OCI-LY3 (cell line): ENCODE data around the gene DDX1.

ENCODE experiments used
- H2AFZ ChIP-seq: fragments of 200-600, 300-600 bp; shearing (Covaris generic); 2 replicates; pipeline ENCODE4 v1.6.0; 2014; ENCODE audit warnings: antibody characterized with exemption, low read depth, low read length
- H3K27ac ChIP-seq: fragments of 200-600, 300-600 bp; sonication (generic); 2 replicates; pipeline ENCODE4 v1.5.1; 2014; ENCODE audit warnings: mild to moderate bottlenecking, low read length, moderate library complexity, mixed read lengths
- H3K27me3 ChIP-seq: fragments of 200-600, 300-600 bp; sonication (generic); 2 replicates; pipeline ENCODE4 v1.6.1; 2014; ENCODE audit warnings: low read depth, low read length, mixed read lengths
- H3K36me3 ChIP-seq: fragments of 200-600, 300-600 bp; sonication (generic); replicated peaks from 2 replicates; pipeline ENCODE3; 2014; ENCODE audit warnings: low read depth, low read length, mixed read lengths
- H3K4me1 ChIP-seq: fragments of 300-600, 200-600 bp; sonication (generic); 2 replicates; pipeline ENCODE4 v1.6.1; 2014; ENCODE audit warnings: low read length, mixed read lengths
- H3K4me2 ChIP-seq: fragments of 200-600, 300-600 bp; sonication (generic); 2 replicates; pipeline ENCODE4 v1.6.1; 2014; ENCODE audit warnings: low read length, mixed read lengths
- H3K4me3 ChIP-seq: fragments of 300-600, 200-600 bp; sonication (generic); 2 replicates; pipeline ENCODE4 v1.5.1; 2014; ENCODE audit warnings: antibody characterized with exemption, mild to moderate bottlenecking, low read length, moderate library complexity
- H3K79me2 ChIP-seq: fragments of 300-600, 200-600 bp; shearing (Covaris generic); 2 replicates; pipeline ENCODE4 v1.6.1; 2014; ENCODE audit warnings: mild to moderate bottlenecking, low read length, mixed read lengths
- H3K9ac ChIP-seq: fragments of 300-600, 200-600 bp; shearing (Covaris generic); 2 replicates; pipeline ENCODE4 v1.6.0; 2014; ENCODE audit warnings: mild to moderate bottlenecking, low read length, moderate library complexity
- H3K9me3 ChIP-seq: fragments of 200-600, 300-600 bp; shearing (Covaris generic); 2 replicates; pipeline ENCODE4 v1.6.1; 2014; ENCODE audit warnings: low read length, mixed read lengths; ENCODE audit not compliant: insufficient read depth
- H4K20me1 ChIP-seq: fragments of 200-600, 300-600 bp; sonication (generic); 2 replicates; pipeline ENCODE4 v1.6.1; 2016; ENCODE audit warnings: low read length, mixed read lengths; ENCODE audit not compliant: insufficient read depth
- EZH2phosphoT487 ChIP-seq: fragments of 200-600 bp; shearing (Covaris generic); IDR thresholded peaks from 2 replicates; pipeline ENCODE4 v1.6.1; 2018; ENCODE audit warnings: antibody characterized with exemption, mixed run types, low read depth
- TF ChIP-seq, protein P1 (sequence below): fragments of 200-600, 300-600 bp; sonication (generic); IDR thresholded peaks from 2 replicates; pipeline ENCODE4 v1.5.1; 2014; ENCODE audit warnings: antibody characterized with exemption, low read length, low read depth

DDX1 gene

GRCh38 chr2:15546297-15547098 is 45.2 kb upstream of the DDX1 start:
- no peak overlapping the region for H3K4me3 ChIP-seq
- TF ChIP-seq, protein P1, sequence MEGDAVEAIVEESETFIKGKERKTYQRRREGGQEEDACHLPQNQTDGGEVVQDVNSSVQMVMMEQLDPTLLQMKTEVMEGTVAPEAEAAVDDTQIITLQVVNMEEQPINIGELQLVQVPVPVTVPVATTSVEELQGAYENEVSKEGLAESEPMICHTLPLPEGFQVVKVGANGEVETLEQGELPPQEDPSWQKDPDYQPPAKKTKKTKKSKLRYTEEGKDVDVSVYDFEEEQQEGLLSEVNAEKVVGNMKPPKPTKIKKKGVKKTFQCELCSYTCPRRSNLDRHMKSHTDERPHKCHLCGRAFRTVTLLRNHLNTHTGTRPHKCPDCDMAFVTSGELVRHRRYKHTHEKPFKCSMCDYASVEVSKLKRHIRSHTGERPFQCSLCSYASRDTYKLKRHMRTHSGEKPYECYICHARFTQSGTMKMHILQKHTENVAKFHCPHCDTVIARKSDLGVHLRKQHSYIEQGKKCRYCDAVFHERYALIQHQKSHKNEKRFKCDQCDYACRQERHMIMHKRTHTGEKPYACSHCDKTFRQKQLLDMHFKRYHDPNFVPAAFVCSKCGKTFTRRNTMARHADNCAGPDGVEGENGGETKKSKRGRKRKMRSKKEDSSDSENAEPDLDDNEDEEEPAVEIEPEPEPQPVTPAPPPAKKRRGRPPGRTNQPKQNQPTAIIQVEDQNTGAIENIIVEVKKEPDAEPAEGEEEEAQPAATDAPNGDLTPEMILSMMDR: peak; percentile 35
- no peak for TF ChIP-seq EZH2phosphoT487
- H3K9me3 ChIP-seq: no peaks in the 10 kb centered on the region
- no peaks in the 10 kb centered on the region for H4K20me1 ChIP-seq
- no peak overlapping the region for H3K27ac ChIP-seq
- H3K4me2 ChIP-seq: no peak overlapping the region
- no peak overlapping the region for H3K9ac ChIP-seq
- no peak overlapping the region for H2AFZ ChIP-seq
- no peaks in the 10 kb centered on the region for H3K27me3 ChIP-seq
- peaks cover 11% of the 10 kb centered on the region for H3K36me3 ChIP-seq
- H3K4me1 ChIP-seq: no peaks in the 10 kb centered on the region
- H3K79me2 ChIP-seq: no peaks in the 10 kb centered on the region

DNA sequence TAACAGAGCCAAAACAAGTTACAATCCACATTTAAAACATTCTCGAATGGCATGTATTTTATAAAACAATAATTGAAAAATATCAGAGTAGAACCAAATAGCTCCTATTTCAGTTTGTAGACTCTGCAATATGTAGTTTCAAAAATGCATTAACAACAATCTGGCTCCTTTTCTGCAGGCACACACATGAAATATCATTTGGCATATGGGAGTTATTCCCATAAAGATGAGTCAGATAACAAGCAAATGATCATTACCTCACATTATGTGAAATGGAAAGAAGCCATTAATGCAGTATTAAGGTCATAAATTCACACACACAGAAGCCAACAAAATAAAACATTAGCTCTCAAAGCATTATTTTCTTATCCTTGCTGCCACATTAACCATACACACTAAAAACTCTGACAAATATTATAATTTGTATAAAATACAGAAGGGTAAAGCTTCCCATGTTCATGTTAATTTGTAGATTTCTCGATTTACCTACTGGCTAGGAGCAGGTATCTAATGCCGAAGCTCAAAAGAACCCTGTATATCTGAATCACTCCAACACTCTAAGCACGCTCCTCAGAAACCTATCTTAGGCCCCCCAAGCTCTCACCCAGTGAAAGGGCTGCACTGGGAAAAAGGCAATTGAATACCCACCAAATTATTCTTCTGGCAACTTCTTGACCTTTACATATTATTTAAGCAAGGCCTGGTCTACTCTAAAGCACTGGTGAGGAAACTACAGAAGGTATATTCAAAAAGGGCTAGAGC is 44.4 kb upstream of the DDX1 start:
- Histone ChIP-seq H2AFZ (no peak overlapping the region), H3K4me2 (no peak overlapping the region), H3K9me3 (no peaks in the 10 kb centered on the region), H4K20me1 (no peaks in the 10 kb centered on the region), H3K4me1 (no peaks in the 10 kb centered on the region), H3K4me3 (no peak overlapping the region), H3K36me3 (peaks cover 13% of the 10 kb centered on the region), H3K79me2 (no peaks in the 10 kb centered on the region), H3K27me3 (no peaks in the 10 kb centered on the region), H3K9ac (no peak overlapping the region), H3K27ac (no peak overlapping the region)
- no peak for TF ChIP-seq EZH2phosphoT487
- TF ChIP-seq, protein P1: no peak

DNA sequence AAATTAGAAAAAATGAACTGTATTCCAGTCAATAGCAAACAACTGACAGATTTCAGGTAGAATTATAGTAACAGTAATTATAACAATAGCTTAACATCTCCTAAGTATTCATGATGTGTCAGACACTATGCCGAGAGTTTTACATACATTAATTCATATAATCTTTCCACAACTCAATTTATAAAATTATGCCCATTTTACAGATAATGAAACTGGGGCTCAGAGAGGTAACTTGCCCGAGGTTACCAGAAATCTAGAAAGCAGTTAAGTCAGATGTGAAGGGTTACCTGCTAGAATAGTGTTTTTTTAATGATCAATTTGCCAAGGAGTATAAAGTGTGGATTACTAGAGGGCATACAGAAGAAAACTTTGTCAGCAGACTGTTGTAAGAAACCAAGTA is 42.7 kb upstream of the DDX1 start:
- Histone ChIP-seq H3K79me2 (no peaks in the 10 kb centered on the region), H3K27ac (no peak overlapping the region), H2AFZ (no peak overlapping the region), H3K36me3 (peaks cover 8% of the 10 kb centered on the region), H3K27me3 (no peaks in the 10 kb centered on the region), H3K4me1 (no peaks in the 10 kb centered on the region), H4K20me1 (no peaks in the 10 kb centered on the region), H3K9ac (no peak overlapping the region), H3K4me3 (no peak overlapping the region), H3K4me2 (no peak overlapping the region), H3K9me3 (no peaks in the 10 kb centered on the region)
- TF ChIP-seq EZH2phosphoT487: no peak
- TF ChIP-seq, protein P1: no peak

- H2AFZ ChIP-seq: no peak overlapping the region
- H3K9ac ChIP-seq: no peak overlapping the region
- H4K20me1 ChIP-seq: no peaks in the 10 kb centered on the region
- H3K4me2 ChIP-seq: no peak overlapping the region
- H3K4me1 ChIP-seq: peaks cover 10% of the 10 kb centered on the region
- H3K4me3 ChIP-seq: no peak overlapping the region
- no peaks in the 10 kb centered on the region for H3K27me3 ChIP-seq
- H3K79me2 ChIP-seq: peaks cover 15% of the 10 kb centered on the region
- H3K9me3 ChIP-seq: no peaks in the 10 kb centered on the region
- TF ChIP-seq EZH2phosphoT487: no peak
- TF ChIP-seq, protein P1: no peak
- no peak overlapping the region for H3K27ac ChIP-seq
- peaks cover 8% of the 10 kb centered on the region for H3K36me3 ChIP-seq
Measured at GRCh38 chr2:15553519-15553918, 38.1 kb upstream of the DDX1 start.
